GM21367 (cell line): ENCODE results near the gene SDS.

Experiments used
- ATAC-seq: cut with Tn5 transposase; IDR thresholded peaks from one replicate; pipeline ENCODE4 v1.9.1; 2021; ENCODE audit not compliant: unreplicated experiment

The SDS gene

GRCh38 chr12:113400362-113400761 lies 3.3 kb downstream of the SDS start:
- no peak for ATAC-seq

GRCh38 chr12:113399490-113399889 lies 4.2 kb downstream of the SDS start:
- no peak for ATAC-seq

- ATAC-seq: no peak
Observed at GRCh38 chr12:113398346-113399290, 5.1 kb downstream of the SDS start.

- ATAC-seq: no peak
Observed at GRCh38 chr12:113397497-113398197, 6.0 kb downstream of the SDS start.

GRCh38 chr12:113396828-113397496 lies 6.7 kb downstream of the SDS start:
- no peak for ATAC-seq

GRCh38 chr12:113396200-113396599 lies 7.5 kb downstream of the SDS start:
- ATAC-seq: no peak

- ATAC-seq: no peak
Observed at GRCh38 chr12:113395119-113395518, 8.6 kb downstream of the SDS start.

GRCh38 chr12:113393749-113394148 lies 9.9 kb downstream of the SDS start:
- ATAC-seq: no peak

- ATAC-seq: no peak
Observed at GRCh38 chr12:113392988-113393579, 10.6 kb downstream of the SDS start.

- ATAC-seq: no peak
Observed at GRCh38 chr12:113392520-113392919, 11.2 kb downstream of the SDS start.

- ATAC-seq: no peak
Observed at GRCh38 chr12:113391650-113392337, 11.9 kb downstream of the SDS start.

GRCh38 chr12:113391145-113391544 lies 12.5 kb downstream of the SDS start:
- ATAC-seq: no peak

GRCh38 chr12:113390064-113391043 lies 13.3 kb downstream of the SDS start:
- no peak for ATAC-seq

- no peak for ATAC-seq
Observed at GRCh38 chr12:113388351-113388750, 15.3 kb downstream of the SDS start.

- no peak for ATAC-seq
Observed at GRCh38 chr12:113387631-113388030, 16.1 kb downstream of the SDS start.

- no peak for ATAC-seq
Observed at GRCh38 chr12:113386866-113387566, 16.7 kb downstream of the SDS start.

- ATAC-seq: no peak
Observed at GRCh38 chr12:113385282-113385882, 18.3 kb downstream of the SDS start.

GRCh38 chr12:113384778-113385177 lies 18.9 kb downstream of the SDS start:
- ATAC-seq: no peak
